HG02588 (cell line): ENCODE data around the gene RNF152.

Experiments used
- ATAC-seq: cut with Tn5 transposase; IDR thresholded peaks from one replicate; pipeline ENCODE4 v1.9.1; 2021; ENCODE audit warnings: mild to moderate bottlenecking, moderate library complexity; ENCODE audit not compliant: unreplicated experiment

Gene RNF152

DNA sequence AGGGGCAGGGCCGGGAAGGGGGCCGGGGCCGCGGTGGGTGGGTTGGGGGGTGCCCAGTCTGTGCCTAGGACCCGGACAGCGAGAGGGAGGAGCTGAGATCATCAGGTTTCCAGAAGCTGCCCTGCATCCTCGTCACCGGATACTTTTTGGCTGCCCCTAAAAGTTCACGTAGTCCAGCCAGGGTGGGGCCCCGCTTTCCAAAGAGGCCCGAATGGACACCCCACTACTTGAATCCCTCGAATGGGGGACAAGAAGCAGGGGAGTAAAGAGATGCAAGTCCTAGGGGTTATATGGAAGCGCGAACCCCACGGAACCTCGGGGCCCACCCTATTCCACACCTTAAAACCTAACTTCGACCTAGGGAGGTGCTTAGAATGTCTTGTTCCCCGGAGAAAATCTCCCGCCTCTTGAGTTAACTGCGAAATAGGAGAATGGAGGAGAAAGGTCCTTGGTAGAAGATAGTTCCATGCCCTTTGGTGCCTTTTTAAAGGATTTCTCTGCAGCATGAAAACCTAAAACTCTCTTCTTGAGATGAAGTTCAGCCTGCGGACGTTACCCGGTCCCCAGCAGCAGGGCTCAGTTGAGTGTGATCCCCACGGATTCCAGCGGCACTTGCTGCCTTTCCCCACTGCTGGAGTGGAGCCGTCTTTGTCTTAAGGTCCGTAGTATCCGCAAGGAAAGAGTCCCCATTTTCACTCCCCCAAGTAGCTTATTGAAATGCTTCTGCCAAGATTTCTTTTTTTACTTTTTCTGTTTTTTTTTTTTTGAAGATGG, 2.1 kb upstream of the RNF152 start:
- no peak for ATAC-seq

DNA sequence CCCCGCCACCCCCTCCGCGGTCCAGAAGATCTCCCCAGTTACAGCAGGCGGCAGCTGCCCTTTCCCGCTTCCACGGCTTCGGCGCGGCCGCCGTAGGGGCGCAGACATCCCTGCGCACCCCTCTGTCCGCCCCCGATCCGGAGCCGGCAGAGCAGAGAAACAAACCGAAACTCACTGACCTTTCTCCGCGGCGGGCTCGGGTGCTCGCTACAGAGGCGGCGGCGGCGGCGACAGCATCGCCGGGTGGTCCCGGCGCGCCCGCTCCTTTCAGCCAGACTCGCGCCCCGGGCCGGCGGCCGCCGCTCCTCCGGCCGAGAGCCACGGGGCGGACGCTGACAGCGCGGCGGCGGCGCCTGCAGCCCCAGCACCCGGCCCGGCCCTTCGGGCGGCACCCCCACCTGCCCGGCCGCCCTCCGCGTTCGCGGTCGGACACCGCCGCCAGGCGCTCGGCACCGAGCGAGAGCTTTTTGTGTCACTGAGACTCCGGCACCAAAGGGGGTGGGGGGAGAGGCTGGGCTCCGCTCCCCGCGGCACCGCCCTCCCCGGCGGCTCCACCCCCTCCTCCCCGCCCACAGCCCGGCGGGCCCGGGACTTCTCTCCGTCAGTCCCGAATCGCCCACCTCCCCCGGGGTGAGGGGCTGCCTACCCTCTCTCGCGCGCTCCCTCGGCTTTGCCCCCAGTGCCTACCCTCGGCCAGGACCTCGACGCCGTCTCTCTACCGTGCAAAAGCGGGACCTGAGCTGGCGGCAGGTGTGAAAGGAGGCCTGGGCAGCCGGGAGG, 1.4 kb upstream of the RNF152 start:
- ATAC-seq = peak; percentile 86

DNA sequence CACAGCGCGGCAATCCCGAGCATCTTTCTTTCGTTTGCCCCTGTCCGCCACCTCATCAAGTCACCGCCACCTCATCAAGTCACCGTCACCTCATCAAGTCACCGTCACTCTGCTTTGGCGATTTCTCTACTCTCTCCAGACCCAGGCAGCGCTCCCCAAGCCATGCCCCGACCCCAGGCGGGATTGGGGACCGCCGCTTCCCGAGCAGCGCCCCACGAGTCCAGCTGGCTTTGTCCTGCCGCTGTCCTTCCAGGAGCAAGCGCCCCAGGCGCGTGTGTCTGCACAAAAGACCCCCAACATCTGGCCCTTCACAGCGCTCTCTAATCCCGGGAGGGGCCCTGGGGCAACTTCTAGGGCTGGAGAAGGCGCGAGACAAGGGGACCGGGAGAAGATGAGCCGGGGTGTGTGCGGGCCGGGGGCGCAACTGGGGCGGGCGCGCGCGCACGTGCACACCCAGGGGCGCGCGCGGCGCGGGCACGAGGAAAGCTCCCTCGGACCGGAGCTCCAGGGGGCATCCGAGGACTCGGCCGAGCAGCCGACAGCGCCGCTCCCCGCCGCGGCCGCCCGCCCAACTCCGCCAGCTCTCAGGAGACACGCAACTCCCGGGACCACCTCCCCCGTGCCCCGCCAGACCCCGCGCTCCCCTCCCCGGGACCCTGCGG, 633 bp upstream of the RNF152 start:
- ATAC-seq = peak; percentile 17

DNA sequence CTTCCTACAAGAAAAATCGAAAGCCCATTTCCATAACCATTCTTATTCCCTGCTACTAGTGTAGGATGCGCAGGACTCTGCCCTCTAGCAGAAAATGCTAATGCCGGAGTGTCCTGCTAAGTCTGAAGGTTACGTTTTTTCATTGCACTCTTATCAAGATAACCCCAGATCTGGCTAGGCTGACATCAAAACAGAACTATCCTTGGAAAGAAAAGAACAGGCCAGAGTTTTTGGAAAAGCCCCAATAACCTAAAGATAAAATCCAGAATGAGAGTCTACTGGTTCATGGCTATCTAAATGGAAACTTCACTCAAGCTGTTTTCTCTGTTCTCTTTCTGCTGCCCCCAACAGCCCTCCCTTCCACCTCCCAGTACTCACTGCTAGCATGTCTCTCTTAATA, 913 bp downstream of the RNF152 start:
- no peak for ATAC-seq

DNA sequence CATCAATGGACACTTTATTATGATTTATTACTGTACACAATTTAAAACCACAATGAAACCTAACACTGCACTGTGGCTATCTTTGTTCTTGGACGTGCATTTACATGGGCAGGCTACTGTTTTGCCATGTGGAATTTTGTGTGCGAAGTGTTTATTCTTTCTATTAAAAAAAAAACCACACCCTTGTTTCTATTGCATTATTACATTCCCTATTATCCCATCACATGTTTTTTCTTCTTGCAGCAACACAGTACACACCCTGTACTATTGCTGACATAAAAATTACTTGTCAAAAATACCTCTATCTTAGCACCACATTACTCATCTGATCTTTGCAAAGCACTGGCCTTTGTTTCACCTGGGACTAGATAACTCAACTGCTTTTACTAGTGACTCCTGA, 1.5 kb downstream of the RNF152 start:
- no peak for ATAC-seq

DNA sequence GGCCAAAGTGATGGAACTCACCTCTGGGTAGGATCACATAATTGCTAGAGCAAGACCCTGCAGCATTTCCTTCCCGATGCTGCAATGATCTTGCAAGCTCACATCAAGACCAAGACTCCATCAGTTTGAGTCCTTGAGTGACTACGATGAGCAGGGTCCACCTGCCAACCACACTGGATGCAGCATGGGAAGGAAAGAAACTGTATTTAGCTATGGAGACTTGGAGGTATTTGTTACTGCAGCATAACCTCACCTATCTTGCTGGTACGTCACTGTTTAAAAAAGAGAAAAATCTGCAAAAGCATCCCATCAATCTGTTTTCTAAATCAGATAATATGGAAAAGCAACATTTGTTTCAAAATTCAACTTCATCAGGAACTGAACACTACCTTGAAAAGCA, 2.5 kb downstream of the RNF152 start:
- no peak for ATAC-seq

DNA sequence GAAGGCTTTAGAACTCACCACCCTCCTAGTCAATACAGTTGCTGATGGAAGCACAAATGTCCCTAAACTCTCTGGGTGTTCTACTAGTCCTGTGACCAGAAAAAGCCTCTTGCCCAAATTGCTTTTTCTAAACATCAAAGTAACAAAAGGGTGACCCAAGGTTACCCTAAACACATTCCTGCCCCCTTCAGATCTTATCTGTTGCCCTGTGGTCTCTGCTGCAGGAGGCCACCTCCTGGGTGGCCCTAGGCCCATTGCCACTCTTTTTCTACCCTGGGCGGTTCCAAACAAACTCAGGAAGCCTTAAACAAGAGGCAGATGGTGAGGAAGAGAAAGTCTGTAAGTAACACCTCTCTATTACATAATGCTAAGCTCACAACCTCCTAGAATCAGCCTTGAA, 3.3 kb downstream of the RNF152 start:
- ATAC-seq = no peak

DNA sequence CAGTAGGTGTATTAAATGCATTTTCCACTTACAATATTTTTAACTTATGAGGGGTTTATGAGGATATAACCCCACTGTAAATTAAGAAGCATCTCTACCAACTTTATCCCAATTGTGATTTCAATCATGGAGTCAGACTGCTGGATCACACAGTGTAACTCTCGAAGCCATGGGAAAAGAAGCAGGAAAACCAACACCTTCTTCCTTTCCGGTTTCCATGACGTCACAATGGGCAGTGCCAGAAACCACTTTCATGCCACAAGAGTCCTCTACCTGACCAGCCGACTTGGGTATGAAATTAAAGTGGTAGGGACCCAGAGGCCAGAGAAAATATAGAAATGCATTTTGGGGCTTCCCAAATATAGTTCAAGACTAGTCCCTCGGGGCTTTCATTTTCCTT, 4.2 kb downstream of the RNF152 start:
- no peak for ATAC-seq

DNA sequence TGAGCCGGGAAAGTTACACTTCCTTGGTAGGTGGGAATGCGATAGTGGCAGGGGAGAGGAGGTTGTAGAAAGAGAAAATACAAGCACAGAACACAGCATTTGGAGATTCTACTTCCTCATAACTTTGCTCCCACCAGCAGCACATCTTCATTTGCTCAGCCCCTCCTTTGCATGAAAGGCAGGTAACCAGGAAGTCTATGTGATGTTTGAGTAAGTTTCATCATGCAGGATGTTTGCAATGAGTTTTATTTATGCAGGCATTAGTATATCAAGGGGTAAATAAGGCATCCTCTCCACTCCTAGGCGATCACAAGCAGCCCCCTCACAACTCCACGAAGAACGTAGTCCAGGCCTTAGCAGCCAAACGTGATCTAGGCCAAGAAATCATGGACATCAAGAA, 5.0 kb downstream of the RNF152 start:
- ATAC-seq = no peak

DNA sequence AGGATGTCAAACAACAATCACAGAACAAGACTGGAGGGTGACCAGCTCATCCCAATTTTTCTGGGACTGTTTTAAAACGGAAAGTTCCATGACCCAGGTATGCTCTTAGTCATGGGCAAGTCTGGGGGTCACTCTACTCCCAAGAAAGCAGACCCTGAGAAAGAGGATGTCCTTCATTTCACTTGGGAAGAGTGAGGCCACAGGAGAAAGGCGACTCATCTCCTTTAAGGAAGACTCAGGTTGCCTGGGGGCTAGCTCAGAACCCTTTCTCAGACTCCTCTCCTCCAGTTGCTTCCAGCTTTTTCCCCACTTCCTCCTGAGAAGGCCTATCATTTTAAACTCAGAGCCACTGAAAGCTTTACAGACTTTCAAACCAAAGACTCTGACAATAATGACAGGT, 9.3 kb downstream of the RNF152 start:
- ATAC-seq = no peak

DNA sequence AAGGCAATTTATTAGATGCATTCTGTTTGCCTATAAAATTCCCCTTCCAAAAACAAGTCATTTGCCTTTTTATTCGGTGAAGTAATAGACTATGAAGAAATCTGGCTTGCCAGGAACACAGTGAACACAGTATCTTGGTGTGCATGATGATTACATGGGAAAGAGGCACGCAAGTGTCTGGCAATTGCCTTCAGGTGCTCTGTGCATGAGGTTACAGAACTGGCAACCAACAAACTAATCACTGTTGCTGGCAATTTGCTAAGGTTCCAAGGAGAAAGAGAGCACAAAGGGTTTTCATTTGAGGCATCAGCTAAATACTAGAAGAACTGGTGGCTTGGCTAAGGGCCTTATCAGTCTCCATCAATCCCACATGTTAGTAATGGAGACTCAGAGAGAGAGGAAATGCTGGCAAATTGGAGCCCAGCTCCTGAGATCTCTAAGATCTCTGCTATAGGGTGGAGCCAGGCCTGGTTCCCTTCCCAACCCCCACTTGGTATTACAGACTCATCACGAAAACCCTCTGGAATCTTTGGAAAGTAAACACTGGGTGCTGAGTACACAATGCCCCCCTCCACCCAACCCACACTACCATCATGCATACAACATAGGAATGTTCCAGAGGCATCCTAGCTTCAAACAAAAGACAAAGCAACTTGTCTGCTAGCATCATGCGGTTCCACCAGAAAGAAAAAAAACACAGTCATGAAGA, 10.4 kb downstream of the RNF152 start:
- ATAC-seq = no peak

DNA sequence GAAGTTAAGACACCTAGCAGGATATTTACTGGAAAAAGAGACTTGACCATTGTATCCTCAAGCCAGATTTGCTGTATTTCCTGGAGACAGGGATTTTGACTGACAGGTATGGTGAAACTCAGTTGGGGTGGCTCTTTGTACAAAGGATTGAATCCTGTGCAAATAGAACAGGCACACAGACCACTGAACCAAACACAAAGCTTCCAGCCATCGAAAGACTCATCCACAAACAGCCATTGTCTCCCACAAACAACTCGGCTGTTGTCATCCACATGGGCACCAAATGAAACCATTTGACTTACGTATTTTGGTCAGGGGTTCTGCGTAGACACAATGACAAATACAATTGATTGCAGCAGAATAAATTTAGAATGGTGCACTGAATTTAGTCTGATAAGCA, 15.9 kb downstream of the RNF152 start:
- no peak for ATAC-seq

DNA sequence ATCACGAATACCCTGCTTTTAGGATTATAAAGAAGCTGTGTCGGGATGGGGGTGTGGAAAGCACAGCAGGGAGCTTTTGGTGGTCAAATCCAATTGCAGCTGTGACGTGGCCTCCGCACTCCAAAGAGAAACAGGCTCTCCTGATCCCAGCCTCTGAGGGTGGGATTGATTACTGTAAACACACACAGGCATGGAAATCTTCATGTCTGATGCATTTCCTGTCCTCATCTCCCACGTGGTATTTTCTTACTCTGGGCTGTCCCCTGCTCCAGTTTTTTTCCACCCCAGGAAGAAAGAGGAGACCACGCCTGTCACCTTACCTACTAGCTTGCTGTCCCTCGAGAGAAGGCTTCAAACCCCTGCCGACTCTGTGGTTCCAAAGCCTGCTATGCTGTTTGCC, 22.7 kb downstream of the RNF152 start:
- ATAC-seq = no peak

DNA sequence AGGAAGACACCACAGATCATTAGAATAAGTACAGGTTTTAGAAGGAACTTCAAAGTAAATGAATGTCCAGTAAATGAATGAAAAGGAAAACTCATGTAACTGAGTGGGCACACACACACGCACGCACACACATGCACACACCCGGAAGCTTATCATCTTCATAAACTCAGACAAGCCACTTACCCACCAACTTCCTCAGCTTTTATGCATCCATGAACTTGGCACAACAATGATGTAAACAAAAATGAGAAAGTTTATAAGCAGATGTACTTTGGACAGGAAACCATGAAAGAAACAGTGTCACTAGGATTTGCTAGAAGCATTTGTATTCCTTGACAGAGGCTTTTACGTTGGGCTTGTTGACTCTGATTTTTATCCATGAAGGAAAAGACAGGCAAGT, 23.2 kb downstream of the RNF152 start:
- no peak for ATAC-seq

DNA sequence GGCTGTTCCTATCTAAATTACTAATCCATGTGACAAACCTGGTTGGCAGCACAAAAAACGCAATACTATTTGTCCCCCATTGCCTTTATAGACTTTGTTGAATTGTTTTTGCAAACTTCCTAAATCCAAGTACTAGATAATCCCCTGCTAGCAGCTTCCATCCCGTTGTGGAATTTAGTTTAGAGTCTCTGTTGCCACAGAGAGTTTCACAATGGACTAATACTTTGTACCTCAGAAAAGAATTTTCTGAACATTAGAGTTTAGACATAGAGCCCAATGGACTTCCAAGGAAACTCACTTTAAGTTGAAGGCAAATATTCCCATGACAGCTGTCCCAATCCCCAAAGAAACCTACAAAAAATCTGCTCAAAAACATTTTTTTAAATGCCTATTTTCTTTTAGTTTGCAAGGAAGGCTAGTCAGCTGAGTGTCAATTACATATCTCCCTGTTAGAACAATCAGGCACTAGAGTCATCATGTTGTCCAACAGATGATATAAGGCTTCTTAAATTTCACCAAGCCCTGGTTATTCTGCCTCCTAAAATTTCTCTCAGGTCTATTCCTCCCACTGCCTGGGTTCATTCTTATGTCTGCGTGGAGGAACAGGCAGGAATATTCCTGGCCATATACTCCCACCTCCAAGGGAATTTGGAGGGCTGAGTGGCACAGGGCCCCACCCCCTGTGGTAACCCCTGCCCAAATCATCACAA, 27.2 kb downstream of the RNF152 start:
- ATAC-seq = no peak

DNA sequence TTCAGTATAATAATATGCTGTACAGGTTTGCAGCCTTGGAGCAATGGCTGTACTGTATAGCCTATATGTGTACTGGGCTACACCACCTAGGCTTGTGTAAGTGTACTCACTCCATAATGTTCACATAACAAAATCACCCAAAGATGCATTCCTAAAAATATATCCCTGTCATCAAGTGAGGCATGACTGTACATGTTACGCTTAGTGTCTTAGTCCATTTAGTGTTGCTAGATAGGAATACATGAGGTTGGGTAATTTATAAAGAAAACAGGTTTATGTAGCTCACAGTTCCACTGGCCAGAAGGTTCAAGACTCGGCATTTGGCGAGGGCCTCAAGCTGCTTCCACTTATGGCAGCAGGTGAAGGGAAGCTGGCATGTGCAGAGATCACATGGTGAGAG, 31.4 kb downstream of the RNF152 start:
- no peak for ATAC-seq

DNA sequence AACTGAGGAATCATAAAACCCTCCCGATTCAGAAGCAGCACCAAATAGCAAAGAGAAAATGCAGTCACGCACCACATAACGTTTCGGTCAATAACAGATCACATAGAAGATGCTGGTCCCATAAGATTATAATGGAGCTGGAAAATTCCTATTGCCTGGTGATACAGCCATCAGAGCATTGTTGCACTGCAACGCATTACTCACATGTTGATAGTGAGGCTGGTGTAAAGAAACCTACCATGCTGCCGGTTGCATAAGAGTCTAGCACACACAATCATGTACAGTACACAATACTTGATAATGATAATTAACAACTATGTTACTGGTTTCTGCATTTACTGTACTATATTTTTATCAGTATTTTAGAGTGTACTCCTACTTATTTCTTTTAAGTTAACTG, 32.5 kb downstream of the RNF152 start:
- ATAC-seq = no peak

DNA sequence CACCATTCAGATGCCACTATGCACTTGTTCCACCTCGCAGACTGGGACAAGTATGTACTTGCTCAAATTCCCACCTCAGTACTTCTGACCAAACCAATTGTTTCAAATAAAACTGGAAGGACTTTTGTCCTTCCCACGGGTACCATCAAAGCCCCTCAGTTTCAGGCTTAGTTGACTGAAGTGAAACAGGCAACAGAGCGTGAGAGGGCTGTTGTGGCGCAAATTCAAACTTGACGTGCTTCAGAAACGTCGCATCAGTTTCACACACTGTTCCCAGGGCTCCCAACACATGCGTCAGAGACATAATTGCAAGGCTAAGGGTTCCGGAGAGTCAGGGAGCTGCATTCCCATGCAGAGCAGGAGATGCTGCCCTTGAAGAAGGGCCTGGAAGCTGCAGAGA, 33.7 kb downstream of the RNF152 start:
- ATAC-seq = no peak

DNA sequence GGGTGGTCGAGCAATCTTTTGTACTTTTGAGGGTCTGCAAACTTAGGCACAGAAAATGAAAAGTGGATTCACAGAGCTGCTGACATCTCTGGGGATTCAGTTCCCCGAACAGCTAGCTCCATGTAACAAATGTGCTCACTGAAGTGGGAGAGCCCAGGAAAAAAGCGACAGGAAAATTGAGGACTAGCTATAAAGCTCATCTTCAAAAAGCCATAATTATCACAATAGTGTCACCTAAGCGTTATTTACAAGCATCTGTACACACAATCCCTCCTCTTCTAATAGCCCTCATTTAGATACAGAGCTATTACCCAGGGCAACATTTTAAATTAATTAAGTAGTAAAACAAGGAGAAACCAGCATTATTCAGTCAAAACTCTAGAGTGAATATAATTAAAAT, 36.1 kb downstream of the RNF152 start:
- ATAC-seq = no peak

DNA sequence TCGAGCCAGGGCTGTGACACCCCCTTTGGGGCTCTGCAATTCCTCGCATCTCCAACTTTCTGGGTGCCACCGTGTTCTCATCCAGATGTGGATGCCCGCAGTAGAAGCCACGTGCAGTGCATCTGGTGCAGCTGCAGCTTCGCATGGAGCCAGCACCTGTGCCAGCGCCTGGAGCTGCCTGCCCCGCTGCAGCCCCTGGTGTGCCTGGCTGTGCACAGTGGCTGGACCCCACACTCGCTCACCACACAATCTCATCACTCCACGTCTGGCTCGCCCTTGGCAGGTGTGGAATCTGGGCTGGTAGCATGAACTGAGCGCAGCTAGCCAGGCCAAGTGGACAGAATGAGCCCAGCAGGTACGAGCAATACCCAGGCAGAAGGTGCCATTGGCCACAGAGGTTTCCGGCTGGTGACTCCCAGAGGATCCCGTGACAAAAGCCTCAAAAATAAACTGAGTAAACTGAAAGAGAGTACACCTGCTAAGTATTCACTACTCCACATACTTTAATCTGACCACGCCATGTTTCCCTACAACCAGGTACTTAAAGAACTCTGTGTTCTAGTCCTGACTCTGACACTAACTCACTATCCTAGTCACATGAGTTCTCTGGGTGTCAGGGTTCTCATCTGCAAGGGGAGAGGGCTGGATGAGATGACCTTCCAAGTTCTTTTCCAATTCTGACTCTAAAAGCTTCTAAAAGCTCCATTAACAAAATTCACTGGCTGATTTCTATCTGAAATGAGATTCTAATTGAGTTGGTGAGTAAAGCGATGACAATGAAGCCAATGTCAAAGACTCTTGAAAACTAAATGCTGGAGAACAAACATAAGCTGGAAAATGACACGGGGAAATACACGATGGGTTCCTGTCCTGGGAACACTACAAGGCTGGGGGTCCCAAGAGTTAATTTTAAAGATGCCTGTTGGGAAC, 37.1 kb downstream of the RNF152 start:
- ATAC-seq = no peak
